ENCODE results near the gene TPM1.
"Not testable (repeated sequence)": the region's sequence is repeated elsewhere in the genome, so short reads cannot be mapped to it uniquely, and the experiment has no call there.

The TPM1 gene

GRCh38 chr15:63086947-63087346, 44.4 kb downstream of the TPM1 start:
- no peak for DNase-seq (ENCODE audit: insufficient read length, low spot score)
- no peak for FAIRE-seq

GRCh38 chr15:63088533-63089245, 46.1 kb downstream of the TPM1 start:
- DNase-seq (ENCODE audit: insufficient read length, low spot score), result no peak
- no peak for FAIRE-seq
- TF ChIP-seq POLR2A (IDR thresholded peaks at IDR 0.05; ENCODE audit: low read depth, low read length), result no peak

More at GRCh38 chr15:63086947-63087346, 44.4 kb downstream of the TPM1 start:
- no peak for TF ChIP-seq POLR2A (IDR thresholded peaks at IDR 0.05; ENCODE audit: low read depth, low read length)

- peak; percentile 69 for FAIRE-seq
- peak; percentile 70 for DNase-seq (ENCODE audit: insufficient read length, low spot score)
Observed at GRCh38 chr15:63089260-63090043, 46.9 kb downstream of the TPM1 start.

GRCh38 chr15:63090472-63090871, 47.9 kb downstream of the TPM1 start:
- no peak for TF ChIP-seq POLR2A (IDR thresholded peaks at IDR 0.05; ENCODE audit: low read depth, low read length)
- no peak for DNase-seq (ENCODE audit: insufficient read length, low spot score)
- no peak for FAIRE-seq

More at GRCh38 chr15:63089260-63090043, 46.9 kb downstream of the TPM1 start:
- TF ChIP-seq POLR2A (IDR thresholded peaks at IDR 0.05; ENCODE audit: low read depth, low read length), result no peak

- DNase-seq (ENCODE audit: insufficient read length, low spot score), result no peak
- no peak for FAIRE-seq
- TF ChIP-seq POLR2A (IDR thresholded peaks at IDR 0.05; ENCODE audit: low read depth, low read length), result no peak
Observed at GRCh38 chr15:63090887-63091286, 48.3 kb downstream of the TPM1 start.

GRCh38 chr15:63091679-63092446, 49.3 kb downstream of the TPM1 start:
- no peak for DNase-seq (ENCODE audit: insufficient read length, low spot score)
- no peak for FAIRE-seq

GRCh38 chr15:63093486-63094205, 51.1 kb downstream of the TPM1 start:
- FAIRE-seq, result no peak
- no peak for TF ChIP-seq POLR2A (IDR thresholded peaks at IDR 0.05; ENCODE audit: low read depth, low read length)

More at GRCh38 chr15:63091679-63092446, 49.3 kb downstream of the TPM1 start:
- TF ChIP-seq POLR2A (IDR thresholded peaks at IDR 0.05; ENCODE audit: low read depth, low read length), result no peak

GRCh38 chr15:63094495-63094931, 52.0 kb downstream of the TPM1 start:
- peak; percentile 35 for DNase-seq (ENCODE audit: insufficient read length, low spot score)
- no peak for TF ChIP-seq POLR2A (IDR thresholded peaks at IDR 0.05; ENCODE audit: low read depth, low read length)
- FAIRE-seq, result peak; percentile 38

More at GRCh38 chr15:63093486-63094205, 51.1 kb downstream of the TPM1 start:
- DNase-seq (ENCODE audit: insufficient read length, low spot score), result peak; percentile 38

- TF ChIP-seq POLR2A (IDR thresholded peaks at IDR 0.05; ENCODE audit: low read depth, low read length), result no peak
- no peak for DNase-seq (ENCODE audit: insufficient read length, low spot score)
- no peak for FAIRE-seq
Observed at GRCh38 chr15:63096178-63096577, 53.6 kb downstream of the TPM1 start.

GRCh38 chr15:63098901-63099300, 56.4 kb downstream of the TPM1 start:
- FAIRE-seq; DNase-seq (ENCODE audit: insufficient read length, low spot score): not testable (repeated sequence)

- FAIRE-seq, result not testable (repeated sequence)
Observed at GRCh38 chr15:63099581-63099980, 57.0 kb downstream of the TPM1 start.

GRCh38 chr15:63103416-63103815, 60.9 kb downstream of the TPM1 start:
- no peak for DNase-seq (ENCODE audit: insufficient read length, low spot score)
- no peak for TF ChIP-seq POLR2A (IDR thresholded peaks at IDR 0.05; ENCODE audit: low read depth, low read length)
- FAIRE-seq, result no peak

More at GRCh38 chr15:63099581-63099980, 57.0 kb downstream of the TPM1 start:
- not testable (repeated sequence) for DNase-seq (ENCODE audit: insufficient read length, low spot score)

GRCh38 chr15:63104727-63105126, 62.2 kb downstream of the TPM1 start:
- FAIRE-seq (no peak), DNase-seq (ENCODE audit: insufficient read length, low spot score) (no peak)
- no peak for TF ChIP-seq POLR2A (IDR thresholded peaks at IDR 0.05; ENCODE audit: low read depth, low read length)

- FAIRE-seq; DNase-seq (ENCODE audit: insufficient read length, low spot score): not testable (repeated sequence)
Observed at GRCh38 chr15:63105354-63105753, 62.8 kb downstream of the TPM1 start.
